ENCODE results near the gene NGDN. TPM values are rescaled to one million over a fixed set of nuclear protein-coding genes. Genes with fewer than 3 reads are reported as not detected.

NGDN gene
- total and polyA plus RNA-seq, 2 of the 4 experiments (the other 2 are of a cell fraction), result 48.1 to 49.8 TPM

DNA sequence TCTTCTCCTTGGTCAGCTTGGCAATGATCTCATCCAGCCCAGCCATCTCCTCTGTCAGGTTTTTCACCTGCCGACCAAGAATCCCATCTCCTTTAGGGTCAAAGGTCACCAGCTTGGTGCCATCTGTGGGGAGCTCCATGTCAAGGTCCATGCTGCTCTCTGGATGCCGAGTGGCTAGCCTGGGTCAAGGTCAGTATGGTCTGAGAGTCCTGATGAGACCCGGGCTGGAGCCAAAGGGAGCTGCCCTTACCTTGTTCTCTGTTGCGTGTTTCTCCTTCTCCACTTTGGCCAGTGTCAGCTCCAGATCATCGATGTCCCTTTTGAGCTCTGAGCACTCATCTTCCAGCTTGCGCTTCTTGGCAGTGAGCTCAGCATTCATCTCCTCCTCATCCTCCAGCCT, 45.8 kb upstream of the NGDN start:
- Histone ChIP-seq H3K9ac (ENCODE audit: low read depth, low read length) (no peak overlapping the region), H3K4me1 (ENCODE audit: control insufficient read depth, insufficient read depth, low read length) (no peaks in the 10 kb centered on the region), H3K56ac (ENCODE audit: extremely low read depth, insufficient read depth, low read length) (no peak overlapping the region), H2BK120ac (ENCODE audit: low read depth, low read length) (no peak overlapping the region), H3K27ac (ENCODE audit: insufficient read depth, low read length) (no peak overlapping the region), H4K8ac (ENCODE audit: low read depth in 2 of 2, low read length in 2 of 2) (no peak overlapping the region), H3K9me1 (ENCODE audit: insufficient read depth, low read length) (no peaks in the 10 kb centered on the region), H2BK20ac (ENCODE audit: low read depth, low read length) (no peak overlapping the region), H2BK5ac (ENCODE audit: low read depth, low read length, poor library complexity, severe bottlenecking) (no peak overlapping the region), H3K4ac (ENCODE audit: low read depth, low read length) (no peak overlapping the region), H4K5ac (ENCODE audit: low read depth, low read length) (no peak overlapping the region), H3K14ac (replicated peaks; ENCODE audit: low read depth, low read length) (no peak overlapping the region), H3K9me3 (ENCODE audit: control insufficient read depth, insufficient read depth, low read length) (no peaks in the 10 kb centered on the region), H3K79me1 (ENCODE audit: low read depth in 1 of 2, low read length in 2 of 2) (no peaks in the 10 kb centered on the region), H3K36me3 (ENCODE audit: control insufficient read depth, insufficient read depth, low read length) (no peaks in the 10 kb centered on the region), H2AK5ac (ENCODE audit: low read depth, low read length) (no peak overlapping the region), H4K91ac (ENCODE audit: insufficient read depth, low read depth, low read length) (no peak overlapping the region), H2AFZ (replicated peaks; ENCODE audit: low read length, poor library complexity) (no peak overlapping the region), H3K18ac (ENCODE audit: low read depth, low read length) (no peak overlapping the region), H2AK9ac (replicated peaks; ENCODE audit: low read depth, low read length, poor library complexity) (no peak overlapping the region), H3K4me3 (ENCODE audit: insufficient read depth, low read depth, low read length) (no peak overlapping the region), H3K23ac (ENCODE audit: low read depth, low read length) (no peak overlapping the region), H4K20me1 (ENCODE audit: insufficient read depth, low read length) (no peaks in the 10 kb centered on the region), H3K27me3 (ENCODE audit: control insufficient read depth, insufficient read depth, low read length) (peaks cover 12% of the 10 kb centered on the region; the same call in 1 of the 2 replicates), H3K4me2 (ENCODE audit: low read depth, low read length) (no peak overlapping the region), H2BK15ac (ENCODE audit: low read depth, low read length) (no peak overlapping the region)
- no TSS peak for BruUV-seq (replicated peaks)
- POLR2A ChIA-PET (ENCODE audit: unreplicated experiment), result no interaction called here
- TF ChIP-seq POLR2A (IDR thresholded peaks at IDR 0.05; ENCODE audit: low read depth, low read length) (no peak), USF2 (IDR thresholded peaks at IDR 0.05; ENCODE audit: low read depth, low read length) (no peak), RCOR1 (IDR thresholded peaks at IDR 0.05; ENCODE audit: insufficient replicate concordance, low read length) (no peak), MXI1 (IDR thresholded peaks at IDR 0.05; ENCODE audit: borderline replicate concordance, low read depth, low read length) (no peak), ELK1 (IDR thresholded peaks at IDR 0.05; ENCODE audit: borderline replicate concordance, low read depth, low read length) (no peak), CTCF (conservative IDR thresholded peaks at IDR 0.05; ENCODE audit: low read depth, low read length) (no peak), RAD21 (IDR thresholded peaks at IDR 0.05; ENCODE audit: low read length) (no peak), CHD1 (IDR thresholded peaks at IDR 0.05; ENCODE audit: low read depth, low read length) (no peak), FOS (IDR thresholded peaks at IDR 0.05; ENCODE audit: low read depth, low read length) (no peak), MAFK (IDR thresholded peaks at IDR 0.05; ENCODE audit: low read depth, low read length) (no peak), SMC3 (IDR thresholded peaks at IDR 0.05; ENCODE audit: low read depth, low read length) (no peak), NFE2L2 (IDR thresholded peaks at IDR 0.05; ENCODE audit: low read depth, low read length) (no peak), MAZ (IDR thresholded peaks at IDR 0.05; ENCODE audit: borderline replicate concordance, low read depth, low read length) (no peak), CEBPB (IDR thresholded peaks at IDR 0.05; ENCODE audit: low read depth, low read length) (no peak)
- in situ Hi-C loops (cut with MboI; ENCODE audit: low sequenced_read_pairs) (no loop called here), intact Hi-C loops (cut with micrococcal nuclease) (no loop called here), dilution Hi-C loops (cut with HindIII; ENCODE audit: low sequenced_read_pairs, unreplicated experiment) (no loop called here)
- CTCF ChIA-PET, result no interaction called here
- WGBS, 2 experiments (ENCODE audit: extremely low coverage in 2 of 2, insufficient read length in 1 of 2), result 66% methylated on average over 4 of the region's 6 CpGs; no CpG with 5 or more reads in 1 of the 2 experiments
- ATAC-seq (ENCODE audit: low read depth), result no peak
- no peak for DNase-seq

Data from IMR-90 (cell line).